DMS 273 (cell line): ENCODE data around the gene UGT8.
"Not testable (repeated sequence)": the region's sequence is repeated elsewhere in the genome, so short reads cannot be mapped to it uniquely, and the experiment has no call there.

Experiments used
- DNase-seq: peaks from one replicate; lab custom pipeline; 2025; ENCODE audit not compliant: unreplicated experiment; lab: John Stamatoyannopoulos, UW

The UGT8 gene, protein sequence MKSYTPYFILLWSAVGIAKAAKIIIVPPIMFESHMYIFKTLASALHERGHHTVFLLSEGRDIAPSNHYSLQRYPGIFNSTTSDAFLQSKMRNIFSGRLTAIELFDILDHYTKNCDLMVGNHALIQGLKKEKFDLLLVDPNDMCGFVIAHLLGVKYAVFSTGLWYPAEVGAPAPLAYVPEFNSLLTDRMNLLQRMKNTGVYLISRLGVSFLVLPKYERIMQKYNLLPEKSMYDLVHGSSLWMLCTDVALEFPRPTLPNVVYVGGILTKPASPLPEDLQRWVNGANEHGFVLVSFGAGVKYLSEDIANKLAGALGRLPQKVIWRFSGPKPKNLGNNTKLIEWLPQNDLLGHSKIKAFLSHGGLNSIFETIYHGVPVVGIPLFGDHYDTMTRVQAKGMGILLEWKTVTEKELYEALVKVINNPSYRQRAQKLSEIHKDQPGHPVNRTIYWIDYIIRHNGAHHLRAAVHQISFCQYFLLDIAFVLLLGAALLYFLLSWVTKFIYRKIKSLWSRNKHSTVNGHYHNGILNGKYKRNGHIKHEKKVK

DNA sequence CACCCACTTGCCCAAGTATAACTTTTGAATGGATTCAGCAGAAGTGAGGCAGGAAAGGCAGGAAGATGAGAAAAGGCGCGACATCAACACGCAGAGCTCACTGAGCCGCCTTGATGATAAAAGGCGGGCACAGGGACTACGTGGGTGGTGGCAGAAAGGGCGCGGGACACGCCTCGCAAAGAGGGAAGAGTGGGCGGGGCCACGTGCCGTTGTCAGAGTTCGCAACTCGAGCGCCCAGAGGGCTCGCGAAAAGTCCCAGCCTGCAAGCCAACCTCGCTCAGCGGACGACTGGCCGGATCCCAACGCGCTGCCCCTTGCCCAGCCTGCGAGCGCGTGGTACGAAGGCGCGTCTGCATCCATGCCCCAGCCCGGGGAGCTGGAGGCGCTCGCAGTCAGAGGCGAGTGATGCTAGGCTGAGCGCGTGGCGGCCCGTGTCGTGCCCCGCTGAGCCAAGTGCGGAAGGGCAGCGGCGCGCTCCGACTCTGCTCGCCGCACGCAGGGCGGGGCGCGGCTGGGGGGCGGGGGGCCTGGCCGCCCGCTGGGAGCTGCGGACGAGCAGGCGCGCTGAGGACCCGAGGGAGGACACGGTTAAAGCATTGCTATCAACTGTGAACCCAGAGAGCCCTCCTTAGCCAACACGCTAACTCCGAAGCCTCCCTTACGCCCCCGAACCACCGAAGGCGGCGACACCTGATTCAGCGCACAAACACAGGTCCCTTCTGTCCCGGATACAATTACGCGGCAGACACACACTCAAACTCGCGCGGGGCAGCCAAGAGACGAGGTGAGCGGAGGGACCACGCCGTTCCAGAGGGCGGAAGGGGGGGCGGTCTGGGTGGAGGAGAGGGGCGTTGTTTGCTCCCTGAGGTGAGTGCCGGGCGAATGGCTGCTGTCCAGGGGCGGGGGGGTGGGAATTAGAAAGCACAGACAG lies at the start of gene UGT8:
Gene UGT8 (plus strand): TSS at position 617 of the 931 bp plus-strand sequence. CDS start 24,074 bp downstream, outside the sequence.
- DNase-seq = peak; percentile 87

DNA sequence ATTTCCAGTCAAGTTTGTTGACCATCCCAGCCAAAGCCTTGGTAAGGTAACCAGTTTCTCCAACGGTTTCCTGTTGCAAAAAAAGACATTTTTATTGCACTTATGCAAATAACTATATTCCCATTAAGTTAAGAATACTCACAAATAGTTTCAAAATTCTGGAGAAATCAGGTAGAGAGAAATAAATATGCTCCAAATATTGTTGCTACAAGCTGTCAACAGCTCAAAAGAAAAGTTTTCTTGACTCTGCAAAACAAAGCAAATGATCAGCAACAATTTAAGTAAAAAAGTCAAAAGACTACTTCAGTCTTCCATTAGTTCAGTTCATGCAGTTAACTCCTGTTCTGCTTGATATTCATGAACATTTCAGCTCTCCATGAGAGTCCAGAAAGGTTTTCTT lies 49.0 kb upstream of the UGT8 start:
- no peak for DNase-seq

DNA sequence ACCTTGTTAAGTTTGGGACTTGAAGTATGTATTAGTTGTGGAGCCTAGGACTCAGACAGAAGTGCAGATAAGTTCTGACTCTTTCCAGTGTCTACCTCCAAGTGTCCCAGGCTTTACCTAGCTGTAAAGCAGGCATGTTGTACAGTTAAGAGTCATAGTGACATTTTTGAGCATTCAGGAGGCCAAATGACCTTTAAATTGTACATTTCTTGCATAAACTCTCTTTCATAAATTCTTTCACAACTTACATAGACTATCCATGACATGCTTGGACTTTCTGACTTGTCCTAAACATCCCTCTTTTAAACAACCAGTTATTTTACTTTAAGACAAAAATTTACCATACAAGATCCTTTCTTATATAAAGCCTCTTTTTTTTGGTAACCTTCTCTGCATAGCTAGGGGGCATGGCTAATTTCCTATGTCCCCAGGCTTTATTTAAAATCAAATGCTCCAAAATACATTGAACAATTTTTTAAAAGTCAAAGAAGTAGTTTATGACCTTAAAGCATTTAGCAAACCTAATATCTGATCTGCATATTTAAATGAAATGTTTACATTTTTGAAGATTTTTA lies 40.1 kb upstream of the UGT8 start:
- DNase-seq = peak; percentile 37

DNA sequence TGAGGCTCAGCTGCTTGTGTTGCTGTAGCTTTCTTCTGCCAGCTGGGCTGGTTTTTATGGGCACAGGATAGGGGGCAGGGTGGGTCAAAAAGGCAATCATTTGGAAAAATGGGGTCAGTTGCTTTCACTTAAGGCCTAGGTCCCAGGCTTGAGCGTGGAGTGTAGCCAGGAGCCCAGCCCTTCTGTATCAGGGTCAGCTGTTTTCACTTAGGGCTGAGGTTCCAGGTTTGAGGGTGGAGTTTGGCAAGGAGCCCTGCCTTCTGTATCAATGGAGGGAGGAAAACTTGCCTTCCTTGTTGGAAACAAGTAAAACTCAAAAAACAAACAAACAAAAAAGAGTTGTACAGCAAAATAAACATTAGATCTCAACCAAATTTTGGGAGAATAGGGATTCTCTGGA lies 37.0 kb upstream of the UGT8 start:
- DNase-seq = peak; percentile 40

DNA sequence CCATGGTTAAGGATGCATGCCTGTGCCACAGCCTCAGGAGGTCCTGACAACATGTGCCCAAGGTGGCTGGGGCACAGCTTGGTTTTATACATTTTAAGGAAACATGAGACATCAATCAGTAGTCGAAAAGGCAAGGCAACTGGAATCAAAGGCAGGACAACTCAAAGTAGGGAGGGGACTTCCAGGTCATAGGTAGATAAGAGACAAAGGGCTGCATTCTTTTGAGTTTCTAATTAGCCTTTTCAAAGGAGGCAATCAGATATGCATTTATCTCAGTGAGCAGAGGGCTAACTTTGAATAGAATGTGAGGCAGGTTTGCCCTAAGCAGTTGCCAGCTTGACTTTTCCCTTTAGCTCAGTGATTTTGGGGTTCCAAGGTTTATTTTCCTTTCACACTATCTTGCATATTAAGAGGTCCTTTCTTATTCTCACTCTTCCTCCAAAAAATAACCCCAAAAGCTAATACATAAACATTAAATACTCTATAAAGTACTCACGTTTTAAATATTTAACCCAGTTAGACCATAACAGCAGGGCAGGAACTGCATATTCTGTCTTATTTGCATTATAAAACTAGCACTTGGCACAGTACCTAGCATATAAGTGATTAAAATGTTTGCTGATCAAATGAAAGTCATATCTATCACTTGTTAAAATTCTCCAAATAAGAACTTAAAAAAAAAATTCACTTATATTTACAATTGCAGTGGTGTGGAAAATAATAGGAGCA lies 36.3 kb upstream of the UGT8 start:
- no peak for DNase-seq

DNA sequence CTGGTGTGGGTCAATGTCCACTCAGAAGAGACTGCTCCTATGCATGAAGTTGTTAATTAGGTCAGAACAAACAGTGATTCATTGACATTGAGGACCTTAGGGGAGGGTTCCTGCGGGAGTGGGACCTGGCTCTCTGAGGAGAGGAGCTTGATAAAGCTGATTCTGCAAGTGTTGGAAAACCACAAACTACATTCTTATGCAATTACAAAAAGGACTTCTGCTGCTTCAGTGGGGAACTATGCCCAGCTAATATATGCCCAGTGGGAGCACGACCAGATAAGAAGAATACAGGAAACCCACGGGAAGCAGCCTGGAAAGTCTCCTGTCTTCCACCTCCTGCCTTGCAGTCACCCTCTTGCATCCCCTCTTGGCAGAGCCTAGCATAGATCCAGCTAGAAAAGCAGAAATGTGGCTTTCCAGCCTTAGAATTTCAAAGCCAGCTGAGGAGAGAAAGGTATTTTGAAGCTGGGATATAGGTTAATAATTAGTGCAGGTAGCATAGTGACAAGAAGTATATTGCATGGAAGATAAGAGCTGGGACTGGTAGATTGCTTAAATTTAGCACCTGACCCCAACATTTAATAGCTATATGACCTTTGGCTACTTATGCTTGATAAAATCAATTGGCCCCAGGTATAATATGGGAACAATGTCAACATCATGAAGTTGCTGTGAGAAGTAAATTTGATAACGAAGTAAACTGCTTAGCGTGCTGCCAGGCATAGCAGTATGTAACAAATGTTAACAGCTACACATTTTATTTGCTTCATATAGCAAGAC lies 34.9 kb upstream of the UGT8 start:
- no peak for DNase-seq

DNA sequence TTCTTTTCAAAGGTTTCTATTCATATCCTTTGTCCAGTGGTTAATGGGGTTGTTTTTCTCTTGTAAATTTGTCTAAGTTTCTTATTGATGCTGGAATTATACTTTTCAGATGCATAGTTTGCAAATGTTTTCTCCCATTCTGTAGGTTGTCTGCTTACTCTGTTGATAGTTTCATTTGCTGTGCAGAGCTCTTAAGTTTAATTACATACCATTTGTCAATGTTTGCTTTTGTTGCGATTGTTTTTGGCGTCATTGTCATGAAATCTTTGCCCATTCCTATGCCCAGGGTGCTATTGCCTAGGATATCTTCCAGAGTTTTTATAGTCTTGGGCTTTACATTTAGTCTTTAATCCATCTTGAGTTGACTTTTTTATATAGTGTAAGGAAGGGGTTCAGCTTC lies 21.2 kb upstream of the UGT8 start:
- DNase-seq = no peak

DNA sequence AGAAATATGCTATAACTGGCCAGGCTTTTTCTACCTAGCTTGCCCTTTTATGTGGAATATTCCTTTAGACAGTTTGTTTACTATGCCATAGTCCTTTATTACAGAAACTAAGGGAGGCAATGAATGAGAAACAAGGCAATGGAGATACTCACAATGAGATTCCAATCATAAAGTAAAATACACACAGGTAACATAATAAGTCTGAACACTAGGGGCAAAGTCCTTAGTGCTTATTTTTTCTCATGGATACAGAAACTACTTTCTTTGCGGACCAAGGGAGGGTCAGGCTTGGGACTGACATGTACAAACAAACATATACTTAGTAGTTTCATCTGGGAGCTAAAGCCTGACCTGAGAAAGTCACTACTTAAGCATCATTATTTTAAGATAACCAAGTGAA lies 16.0 kb upstream of the UGT8 start:
- no peak for DNase-seq

DNA sequence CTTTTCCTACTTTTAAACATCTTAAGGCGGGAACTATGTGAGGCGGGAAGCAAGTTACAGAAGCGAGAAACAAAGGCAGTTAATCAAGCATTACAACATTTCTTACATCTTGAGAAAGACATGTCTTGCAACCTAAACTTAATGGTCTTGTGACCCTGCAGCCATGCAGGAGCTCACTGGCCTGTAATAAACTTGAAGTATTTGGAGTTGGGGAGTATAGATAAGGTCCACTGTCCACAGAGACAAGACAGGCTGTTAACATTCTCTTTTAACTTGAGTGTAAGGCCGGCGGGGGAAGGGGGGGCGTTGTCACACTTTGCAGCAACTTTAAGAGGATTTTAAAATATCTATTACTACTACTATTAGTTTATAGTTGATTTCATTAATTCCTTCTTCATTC lies 10.3 kb upstream of the UGT8 start:
- no peak for DNase-seq

DNA sequence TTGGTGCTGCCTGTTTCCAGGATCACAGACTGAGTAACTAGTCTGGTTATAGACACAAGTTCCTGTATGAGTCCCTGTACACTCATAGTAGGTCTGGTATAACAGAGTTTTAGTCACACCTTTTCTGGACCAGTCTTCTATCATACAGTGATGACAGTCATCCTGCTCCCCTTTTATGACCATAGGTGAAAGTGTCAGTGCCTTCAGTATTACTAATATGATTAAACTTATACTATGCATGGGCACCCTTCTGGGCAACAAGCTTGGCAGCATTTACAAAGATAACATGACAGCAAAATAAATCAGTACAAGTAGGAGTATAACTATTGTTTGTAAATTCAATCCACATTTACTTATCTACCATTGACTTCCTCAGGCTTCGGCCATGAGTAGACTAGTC lies 8.2 kb upstream of the UGT8 start:
- not testable (repeated sequence) for DNase-seq

DNA sequence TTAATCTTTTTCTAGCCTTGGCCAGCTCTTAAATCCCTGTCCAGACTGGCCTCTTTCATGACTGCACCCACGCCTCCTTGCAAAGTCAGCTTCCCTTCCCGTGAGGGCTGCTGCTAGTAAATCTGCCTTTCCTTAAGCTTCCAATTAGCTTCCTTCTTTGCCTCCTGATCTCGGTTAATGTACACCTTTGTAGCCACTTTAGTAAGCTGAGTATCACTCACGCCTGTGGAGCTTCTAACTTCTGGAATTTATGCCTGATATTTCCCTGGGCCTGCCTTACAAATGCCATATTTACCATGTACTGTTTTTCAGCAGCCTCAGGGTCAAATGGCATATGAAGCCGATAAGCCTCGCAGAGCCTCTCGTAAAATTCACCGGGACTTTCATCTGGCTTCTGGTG lies 5.1 kb upstream of the UGT8 start:
- DNase-seq = no peak

DNA sequence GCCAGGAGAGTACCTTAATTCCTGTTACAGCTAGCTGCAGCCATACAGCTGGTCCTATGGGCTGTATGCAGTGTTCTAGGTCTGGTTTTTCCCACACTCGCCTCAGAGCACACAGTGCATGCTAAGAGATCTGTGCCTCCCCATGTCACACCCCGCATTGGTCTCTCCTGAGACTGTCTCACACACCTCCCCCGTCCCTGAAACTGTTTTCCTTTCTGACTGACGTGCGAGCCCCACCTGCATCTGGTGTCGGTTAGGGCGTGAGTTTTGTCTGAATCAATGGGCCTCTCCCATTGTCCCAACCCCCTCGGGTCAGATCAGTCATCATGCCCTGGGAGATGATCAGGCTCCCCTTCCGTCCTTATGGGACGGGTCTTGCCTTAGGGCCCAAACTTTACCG lies 3.4 kb upstream of the UGT8 start:
- no peak for DNase-seq

DNA sequence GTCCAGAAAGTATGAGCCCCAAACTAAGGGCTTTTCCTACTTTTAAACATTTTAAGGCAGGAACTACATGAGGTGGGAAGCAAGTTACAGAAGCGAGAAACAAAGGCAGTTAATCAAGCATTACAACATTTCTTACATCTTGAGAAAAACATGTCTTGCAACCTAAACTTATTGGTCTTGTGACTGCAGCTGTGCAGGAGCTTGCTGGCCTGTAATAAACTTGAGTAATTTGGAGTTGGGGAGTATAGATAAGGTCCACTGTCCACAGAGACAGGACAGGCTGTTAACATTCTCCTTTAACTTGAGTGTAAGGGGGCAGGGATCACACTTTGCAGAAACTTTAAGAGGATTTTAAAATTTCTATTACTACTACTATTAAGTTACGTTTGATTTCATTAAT lies 2.7 kb upstream of the UGT8 start:
- no peak for DNase-seq

DNA sequence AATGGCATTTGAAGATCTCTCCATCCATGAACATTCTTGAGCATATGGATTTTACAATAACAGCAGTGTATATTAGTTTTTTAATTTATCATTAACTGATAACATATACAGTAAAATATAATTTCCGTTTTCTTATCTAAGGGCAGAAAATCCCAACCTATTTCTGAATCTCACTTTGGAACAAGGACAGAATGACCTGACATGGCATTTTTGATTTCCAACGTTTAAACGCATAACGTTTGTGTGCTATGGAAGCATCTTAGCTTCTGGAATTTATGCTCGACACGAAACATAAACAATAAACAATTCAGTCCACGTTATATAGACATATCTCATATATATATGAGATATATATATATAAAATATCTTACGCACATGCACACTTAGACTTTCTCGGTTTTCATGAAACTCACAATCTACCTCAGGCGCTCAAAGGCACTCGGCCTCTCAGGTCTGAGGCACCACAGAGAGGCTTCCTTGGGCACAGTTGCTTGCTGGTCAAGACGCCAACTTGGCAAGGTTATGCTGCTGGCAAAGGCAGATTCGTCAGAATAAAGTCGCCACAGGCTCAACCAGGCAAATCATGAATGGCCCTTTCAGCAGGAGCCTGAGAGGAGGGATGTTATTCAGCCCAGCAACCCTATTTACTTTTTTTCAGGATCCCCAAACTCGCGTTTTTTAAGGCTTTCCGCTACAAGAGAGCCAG lies 1.0 kb upstream of the UGT8 start:
- peak; percentile 15 for DNase-seq

DNA sequence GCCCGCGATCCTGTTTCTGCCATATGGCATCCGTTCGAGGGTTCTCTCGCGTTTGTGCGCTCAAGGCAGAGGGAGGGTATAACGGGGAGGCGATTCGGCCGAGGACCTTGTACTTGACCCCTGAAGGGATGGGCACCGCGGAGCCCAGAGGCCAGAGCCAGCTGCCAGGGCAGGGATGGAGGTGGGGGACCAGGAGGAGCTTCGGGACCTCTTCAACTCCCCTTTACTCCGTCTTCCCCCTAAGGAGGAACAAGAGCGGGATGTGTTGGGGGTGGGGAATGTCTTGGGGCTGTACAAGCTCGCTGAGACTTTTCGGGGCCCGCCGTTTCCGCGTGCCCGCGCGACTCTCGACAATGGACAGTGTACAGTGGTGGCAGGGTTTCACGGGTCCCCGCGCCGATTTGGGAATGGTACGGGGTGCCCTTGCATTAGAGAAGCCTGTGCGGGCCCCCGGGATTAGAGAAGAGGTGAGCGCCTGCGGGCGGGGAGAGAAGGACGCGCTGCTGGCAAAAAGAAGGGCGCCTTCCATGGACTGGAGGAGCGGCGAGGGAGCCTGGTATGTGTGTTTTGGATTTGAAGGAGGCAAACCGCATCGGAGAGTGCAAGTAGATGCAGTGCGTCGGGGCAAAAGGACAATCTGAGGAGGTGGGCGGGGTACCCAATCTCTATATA lies 760 bp downstream of the UGT8 start:
- DNase-seq = peak; percentile 74

DNA sequence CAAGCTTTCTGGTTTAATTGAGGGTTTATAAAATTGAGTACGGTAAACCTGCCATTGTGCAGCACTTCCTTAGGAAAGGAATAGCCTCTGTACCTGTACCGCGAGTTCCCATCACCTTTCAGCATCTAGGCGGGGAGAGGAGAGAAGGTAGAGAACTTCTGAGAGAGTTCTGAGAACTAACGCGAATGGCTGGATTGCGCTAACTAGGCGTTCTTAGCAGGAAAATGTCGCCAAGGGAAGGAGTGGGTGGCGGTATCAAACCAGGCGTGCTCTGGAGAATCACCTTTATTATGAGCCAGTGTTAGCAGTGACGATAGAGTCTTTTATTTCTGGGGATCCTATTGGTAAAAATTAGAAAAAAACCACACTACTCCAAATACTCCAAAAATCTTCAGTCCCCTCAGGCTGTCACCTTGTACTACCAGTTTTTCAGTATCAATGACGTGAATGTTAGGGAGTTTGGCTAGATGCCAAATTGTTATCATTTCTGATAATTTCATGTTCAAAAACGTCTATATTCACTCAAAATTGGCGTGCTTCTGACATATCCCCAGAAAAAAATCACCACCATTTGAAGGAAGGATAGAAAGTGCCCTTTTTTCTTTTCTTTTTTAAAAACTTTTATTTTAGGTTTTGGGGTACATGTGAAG lies 1.4 kb downstream of the UGT8 start:
- DNase-seq = peak; percentile 49

DNA sequence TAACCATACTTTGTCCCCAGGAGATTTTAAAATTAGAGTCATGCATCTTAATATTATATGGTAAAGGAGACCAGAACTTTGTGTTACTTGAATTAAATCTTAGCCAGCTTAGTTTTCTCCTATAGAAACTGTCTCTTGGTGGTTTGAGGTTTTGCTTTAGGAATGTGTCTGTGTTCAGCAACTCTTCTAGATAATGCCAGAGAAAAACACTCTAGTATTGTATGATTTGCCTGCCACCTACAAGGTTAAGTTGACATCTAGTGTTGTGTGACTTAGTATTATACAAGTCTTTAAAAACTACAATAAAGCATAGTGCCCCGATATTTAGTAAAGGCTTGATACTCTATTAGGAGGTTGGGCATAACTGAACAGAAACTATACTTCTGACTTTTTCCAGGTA lies 2.1 kb downstream of the UGT8 start:
- no peak for DNase-seq

DNA sequence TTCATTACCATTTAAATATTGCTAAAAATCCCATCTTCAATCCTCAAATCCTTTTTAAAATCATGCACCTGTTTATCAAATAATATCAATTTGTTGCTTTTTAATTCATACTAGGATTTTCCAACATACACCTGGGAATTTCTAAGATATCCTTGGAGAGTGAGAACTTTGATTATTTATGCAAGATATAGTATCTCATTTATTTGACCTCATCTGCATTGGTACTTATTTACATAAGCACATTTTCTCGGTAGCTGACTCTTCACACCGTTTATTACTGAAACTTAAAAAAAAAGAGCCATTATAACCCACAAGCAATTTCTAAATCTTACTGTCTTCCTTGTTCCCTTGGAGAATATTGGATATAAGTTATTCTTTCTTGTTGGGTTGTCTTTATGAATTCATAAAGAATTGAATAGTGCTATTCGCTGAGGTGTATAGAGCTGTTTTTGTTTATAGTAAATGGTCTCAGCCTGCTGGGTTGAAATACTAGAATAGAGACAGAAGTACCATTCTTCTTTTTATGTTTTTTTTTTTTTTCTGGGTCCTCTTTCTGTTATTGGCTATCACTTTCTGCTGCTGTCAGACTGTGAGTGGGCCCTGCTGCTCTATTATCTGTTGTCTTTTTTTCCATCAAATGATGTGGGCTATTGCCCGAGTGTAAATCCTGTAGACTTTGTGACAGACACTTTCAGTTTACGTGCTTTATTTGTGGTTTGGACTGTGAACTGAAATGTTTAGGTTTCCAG lies 2.9 kb downstream of the UGT8 start:
- no peak for DNase-seq
